HG02759 (cell line): ENCODE results near the gene FBXW4.

Source experiments
- ATAC-seq: cut with Tn5 transposase; IDR thresholded peaks from one replicate; pipeline ENCODE4 v1.9.1; 2021; ENCODE audit warnings: mild to moderate bottlenecking, moderate library complexity; ENCODE audit not compliant: unreplicated experiment

Gene FBXW4, protein sequence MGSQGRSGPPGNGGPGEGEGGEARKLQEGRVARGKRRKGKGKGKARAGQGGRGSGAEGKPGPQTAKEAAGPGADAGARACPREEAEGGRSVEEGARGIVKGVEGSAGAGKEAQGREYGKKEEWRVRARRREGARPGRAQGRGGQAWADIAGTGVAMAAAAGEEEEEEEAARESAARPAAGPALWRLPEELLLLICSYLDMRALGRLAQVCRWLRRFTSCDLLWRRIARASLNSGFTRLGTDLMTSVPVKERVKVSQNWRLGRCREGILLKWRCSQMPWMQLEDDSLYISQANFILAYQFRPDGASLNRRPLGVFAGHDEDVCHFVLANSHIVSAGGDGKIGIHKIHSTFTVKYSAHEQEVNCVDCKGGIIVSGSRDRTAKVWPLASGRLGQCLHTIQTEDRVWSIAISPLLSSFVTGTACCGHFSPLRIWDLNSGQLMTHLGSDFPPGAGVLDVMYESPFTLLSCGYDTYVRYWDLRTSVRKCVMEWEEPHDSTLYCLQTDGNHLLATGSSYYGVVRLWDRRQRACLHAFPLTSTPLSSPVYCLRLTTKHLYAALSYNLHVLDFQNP

DNA sequence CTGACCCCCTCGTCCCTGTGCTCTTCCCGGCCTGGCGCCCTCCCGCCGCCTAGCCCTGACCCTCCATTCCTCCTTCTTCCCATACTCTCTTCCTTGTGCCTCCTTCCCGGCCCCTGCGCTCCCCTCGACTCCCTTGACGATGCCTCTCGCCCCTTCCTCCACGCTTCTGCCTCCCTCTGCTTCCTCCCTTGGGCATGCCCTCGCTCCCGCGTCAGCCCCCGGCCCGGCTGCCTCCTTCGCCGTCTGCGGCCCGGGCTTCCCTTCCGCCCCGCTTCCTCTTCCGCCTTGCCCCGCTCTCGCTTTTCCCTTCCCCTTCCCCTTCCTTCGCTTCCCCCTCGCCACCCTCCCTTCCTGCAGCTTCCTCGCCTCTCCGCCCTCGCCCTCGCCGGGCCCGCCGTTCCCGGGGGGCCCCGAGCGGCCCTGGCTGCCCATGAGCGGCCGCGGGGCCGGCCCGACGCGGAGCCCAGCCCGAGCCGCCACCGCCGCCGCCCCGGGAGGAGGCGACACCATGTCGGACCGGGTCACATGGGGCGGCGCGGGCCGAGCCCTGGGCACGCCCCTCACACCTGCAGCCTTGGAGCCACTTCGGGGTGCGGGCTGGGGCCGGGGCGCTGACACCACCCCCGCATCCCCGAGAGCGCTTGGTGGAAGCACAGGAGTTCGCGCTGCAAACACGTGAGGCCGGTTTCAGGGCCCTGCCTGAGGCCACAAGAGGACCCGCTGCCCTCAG lies at the start of gene FBXW4:
FBXW4 (minus strand) TSS at position 497 of the 730 bp plus-strand sequence; CDS start at position 432, 65 bp downstream.
- peak; percentile 74 for ATAC-seq

DNA sequence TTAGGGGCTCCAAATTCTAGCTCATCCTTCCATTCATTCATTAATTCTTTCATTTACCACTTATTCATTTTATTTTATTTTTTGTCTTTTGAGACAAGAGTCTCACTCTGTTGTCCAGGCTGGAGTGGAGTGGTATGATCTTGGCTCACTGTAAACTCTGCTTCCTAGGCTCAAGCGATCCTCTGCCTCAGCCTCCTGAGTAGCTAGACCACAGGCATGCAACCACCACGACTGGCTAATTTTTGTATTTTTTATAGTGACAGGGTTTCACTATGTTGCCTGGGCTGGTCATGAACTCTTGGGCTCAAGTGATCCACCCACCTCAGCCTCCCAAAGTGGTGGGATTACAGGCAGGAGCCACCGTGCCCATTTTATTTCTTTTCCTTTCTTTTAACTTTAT lies 49.3 kb upstream of the FBXW4 start:
- ATAC-seq: no peak

DNA sequence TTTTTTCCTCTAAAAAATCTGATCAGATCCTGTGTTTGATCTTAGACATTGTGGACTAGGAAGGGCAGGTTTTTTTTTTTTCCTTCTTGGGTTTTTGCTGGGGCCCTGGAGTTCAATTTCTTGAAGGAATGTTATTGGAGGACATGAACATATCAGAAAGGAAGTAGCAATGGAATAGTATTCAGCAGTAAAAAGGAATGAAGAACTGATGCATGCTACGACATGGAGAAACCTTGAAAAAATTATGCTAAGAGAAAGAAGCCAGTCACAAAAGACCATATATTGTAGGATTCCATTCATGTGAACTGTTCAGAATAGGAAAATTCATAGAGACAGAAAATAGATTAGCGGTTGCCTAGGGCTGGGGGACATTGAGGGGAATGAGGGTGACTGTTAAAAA lies 47.0 kb upstream of the FBXW4 start:
- no peak for ATAC-seq

DNA sequence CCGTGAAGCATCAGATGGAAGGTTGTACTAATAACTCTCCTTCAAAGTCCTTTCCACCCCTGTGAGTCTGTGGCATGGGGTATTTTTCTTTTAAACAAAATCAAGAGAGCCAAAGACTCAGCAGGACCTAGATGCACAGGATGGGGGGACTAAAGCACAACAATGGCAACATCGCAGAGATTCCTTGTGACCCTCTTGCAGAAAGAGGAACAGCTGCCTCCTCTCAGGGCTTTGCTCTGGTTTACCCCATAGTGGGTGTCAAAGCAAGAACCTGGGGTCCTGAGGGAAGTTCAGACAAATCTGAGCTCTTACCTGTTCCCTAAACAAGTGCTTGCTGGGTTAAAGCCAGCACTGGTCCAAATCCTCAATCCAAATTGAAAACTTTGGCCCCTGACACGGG lies 41.7 kb upstream of the FBXW4 start:
- no peak for ATAC-seq

DNA sequence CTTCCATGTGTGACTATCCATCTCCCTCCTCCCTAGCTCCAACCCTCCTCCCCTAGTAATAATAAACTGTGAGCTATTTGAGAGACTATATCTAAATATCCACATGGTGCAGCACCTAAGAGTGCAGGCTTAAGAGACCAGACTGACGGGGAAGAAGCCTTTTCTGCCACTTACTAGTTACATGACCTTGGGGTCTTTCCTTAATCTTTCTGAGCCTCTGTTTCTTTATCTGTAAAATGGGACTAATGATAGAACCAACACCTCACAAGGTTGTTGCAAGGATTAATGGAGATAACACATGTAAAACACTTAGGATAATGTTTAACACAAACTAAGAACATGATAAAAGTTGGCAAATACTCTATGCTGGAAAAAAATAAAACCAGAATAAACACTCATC lies 37.1 kb upstream of the FBXW4 start:
- no peak for ATAC-seq

DNA sequence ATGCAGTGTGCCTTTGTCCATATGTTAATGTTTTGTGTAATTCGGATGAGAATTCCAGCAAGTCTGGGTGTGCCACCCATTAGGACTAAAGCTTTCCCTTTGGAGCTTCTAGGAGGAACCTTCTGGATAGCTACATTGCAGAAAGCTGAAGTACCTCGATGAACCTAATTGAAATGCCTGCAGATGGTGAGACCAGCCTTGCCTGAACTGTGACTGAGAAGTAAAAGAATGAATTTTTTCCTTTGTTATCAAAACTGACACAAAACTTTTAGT lies 31.1 kb upstream of the FBXW4 start:
- ATAC-seq: no peak

DNA sequence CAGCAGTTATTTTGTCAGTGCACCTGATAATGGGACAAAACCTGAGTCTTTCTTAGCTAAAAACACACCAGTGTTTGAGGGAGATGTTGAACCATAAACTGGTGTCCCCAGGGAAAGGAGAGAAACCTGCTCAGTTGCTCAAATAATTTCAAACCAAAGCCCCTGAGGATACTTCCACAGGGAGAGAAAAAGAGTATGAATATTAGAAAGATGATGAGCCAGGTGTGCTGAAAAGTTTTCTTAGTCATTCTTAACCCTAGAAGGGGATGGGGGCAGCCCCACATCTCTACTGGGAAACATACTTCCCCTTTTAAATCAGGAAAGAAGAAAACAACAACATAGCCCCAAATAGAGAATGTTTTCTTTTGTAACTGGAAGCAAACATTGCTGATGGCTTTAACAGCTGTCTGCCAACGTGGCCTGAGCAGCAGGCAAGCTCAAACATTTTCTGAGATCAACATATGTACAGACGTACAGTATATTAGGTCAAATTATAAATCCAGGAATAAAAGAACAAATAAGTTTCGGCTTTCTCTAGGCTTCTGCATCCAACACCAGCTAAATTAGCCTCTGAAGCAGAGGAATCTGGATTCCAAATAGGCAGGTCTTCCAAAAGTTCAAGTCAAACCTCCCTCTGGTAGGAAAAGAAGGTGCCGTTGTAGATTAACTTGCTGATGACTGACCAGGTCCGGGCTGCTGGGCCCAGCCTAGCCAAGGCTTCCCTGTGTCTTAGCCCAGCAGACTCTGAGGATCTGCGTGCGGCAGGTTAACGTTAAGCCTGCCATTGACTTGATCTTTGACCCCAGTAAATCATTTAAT lies 30.5 kb upstream of the FBXW4 start:
- ATAC-seq: no peak

DNA sequence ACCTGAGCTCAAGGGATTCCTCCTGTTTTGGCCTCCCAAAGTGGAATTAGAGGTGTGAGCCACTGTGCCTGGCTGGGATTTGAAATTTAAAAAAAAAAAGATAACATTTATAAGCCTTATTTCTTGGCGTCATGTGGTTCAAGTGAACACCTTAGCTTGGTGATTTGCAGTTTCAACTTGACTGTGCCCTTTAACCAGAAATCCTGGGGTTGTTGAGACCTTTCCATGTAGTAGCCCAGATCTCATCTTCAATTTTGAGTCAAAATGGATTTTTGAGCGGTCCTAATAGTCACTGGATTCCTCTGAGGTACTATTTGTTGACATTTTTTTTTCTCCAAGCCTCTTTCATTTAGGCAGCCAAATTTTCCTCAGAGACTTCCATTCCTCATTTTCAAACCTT lies 29.5 kb upstream of the FBXW4 start:
- ATAC-seq: no peak

DNA sequence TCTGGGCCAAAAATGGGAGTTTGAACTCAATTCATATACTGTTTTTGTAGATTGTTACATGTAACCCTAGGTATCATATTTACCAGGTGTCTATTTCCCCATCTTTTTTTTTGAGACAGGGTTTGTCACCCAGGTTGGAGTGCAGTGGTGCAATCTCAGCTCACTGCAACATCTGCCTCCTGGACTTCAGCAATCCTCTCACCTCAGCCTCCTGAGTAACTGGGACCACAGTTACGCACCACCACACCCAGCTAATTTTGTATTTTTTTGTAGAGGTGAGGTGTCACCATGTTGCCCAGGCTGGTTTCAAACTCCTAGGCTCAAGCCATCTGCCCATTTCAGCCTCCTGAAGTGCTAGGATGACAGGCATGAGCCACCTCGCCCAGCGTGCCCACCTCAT lies 28.2 kb upstream of the FBXW4 start:
- ATAC-seq: no peak

DNA sequence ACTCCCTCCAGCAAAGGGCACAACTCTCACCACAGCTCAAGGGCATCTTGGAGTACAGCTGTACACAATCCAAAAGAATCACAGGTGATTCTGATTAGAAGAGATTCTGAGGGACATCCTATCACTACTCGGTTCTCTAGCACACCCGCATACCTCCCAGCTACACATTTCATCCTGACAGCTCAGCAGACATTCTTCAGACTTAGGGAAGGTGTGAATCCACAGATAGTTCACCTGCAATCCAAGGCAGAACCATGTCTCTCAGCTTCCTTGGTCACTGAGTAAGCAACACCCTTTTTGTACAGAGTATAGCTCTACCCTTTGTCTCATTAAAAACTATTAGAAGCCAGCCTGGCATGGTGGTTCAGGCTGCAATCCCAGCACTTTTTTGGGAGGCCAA lies 26.8 kb upstream of the FBXW4 start:
- ATAC-seq: no peak

DNA sequence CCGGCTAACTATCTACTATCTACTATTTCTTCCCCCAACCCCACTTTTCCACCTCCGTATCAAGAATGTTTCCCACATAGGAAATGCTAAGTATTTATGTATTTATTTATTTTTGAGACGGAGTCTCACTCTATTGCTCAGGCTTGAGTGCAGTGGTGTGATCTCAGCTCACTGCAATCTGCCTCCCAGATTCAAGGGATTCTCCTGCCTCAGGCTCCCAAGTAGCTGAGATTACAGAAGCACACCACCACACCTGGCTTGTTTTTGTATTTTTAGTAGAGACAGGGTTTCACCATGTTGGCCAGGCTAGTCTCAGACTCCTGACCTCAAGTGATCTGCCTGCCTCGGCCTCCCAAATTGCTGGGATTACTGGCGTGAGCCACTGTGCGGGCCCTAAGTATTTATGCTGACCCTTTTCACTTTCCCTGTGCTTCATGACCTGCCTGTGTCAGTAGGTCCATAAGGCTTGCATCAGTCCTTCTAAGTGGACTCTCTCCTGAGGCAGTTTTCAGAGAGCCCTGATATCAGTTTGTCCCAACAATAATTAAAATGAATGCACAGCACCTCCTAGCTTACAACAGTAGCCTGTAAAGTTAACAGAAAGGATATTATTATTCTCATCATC lies 25.7 kb upstream of the FBXW4 start:
- ATAC-seq: no peak

DNA sequence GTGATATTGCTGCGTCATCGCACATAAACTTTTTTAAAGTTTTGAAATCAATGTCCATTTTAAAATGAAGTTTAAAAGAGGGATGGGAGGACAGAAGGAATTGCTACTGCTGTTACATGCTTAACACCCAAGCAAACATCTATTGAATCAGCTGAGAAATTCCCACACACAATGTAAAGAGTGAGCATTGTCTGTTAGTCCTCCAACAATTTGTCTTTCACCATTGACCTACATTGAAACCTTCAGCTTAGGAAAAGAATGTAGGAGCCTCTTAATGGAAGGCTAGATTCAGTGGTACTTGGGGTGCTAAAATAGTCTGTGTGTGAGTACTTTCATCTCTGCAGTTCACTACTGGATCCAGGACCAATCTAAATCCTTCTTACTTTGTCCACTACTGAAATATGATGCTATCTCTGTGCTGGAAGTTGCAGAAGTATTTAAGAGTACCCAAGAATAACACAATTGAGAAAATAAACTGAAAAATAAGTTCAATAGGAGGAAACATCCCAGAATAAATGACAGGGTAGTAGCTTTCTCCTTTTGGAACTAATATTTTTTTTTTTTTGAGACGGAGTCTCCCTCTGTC lies 23.8 kb upstream of the FBXW4 start:
- ATAC-seq: no peak

DNA sequence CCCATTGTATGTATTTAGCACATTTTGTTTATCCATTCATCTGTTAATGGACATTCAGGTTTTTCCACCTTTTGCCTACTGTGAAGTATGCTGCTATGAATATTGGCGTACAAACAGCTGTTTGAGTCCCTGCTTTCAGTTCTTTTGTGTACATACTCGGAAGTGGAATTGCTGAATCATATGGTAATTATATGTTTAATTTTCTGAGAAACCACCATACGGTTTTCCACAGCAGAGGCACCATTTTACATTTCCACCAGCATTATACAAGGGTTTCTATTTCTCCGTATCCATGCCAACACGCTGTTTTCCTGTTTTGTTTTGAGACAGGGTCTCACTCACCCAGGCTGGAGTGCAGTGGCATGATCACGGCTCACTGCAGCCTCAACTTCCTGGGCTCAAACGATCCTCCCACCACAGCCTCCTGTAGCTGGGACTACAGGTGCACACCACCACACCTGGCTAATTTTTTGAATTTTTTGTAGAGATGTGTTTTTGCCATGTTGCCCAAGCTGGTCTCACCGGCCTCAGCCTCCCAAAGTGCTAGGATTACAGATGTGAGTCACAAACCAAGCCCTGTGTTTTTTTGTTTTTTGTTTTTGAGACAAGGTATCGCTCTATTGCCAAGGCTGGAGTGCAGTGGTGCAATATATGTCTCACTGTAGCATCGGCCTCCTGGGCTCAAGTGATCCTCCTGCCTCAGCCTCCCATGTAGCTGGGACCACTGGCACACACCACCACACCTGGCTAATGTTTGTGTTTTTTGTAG lies 22.1 kb upstream of the FBXW4 start:
- no peak for ATAC-seq

DNA sequence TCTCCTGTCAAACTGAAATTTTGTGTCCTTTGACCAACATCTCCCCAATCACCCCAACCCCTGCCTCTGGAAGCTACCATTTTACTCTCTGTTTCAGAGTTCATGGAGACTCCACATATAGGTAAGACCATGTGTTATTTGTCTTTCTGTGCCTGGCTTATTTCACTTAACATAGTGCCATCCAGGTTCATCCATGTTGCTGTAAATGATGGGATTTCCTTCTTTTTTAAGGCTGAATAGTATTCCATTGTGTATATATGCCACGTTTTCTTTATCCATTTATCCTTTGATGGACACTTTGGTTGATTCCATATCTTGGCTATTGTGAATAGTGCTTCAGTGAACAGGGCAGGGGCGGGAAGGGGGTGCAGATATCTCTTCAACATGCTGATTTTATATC lies 18.0 kb upstream of the FBXW4 start:
- ATAC-seq: no peak

DNA sequence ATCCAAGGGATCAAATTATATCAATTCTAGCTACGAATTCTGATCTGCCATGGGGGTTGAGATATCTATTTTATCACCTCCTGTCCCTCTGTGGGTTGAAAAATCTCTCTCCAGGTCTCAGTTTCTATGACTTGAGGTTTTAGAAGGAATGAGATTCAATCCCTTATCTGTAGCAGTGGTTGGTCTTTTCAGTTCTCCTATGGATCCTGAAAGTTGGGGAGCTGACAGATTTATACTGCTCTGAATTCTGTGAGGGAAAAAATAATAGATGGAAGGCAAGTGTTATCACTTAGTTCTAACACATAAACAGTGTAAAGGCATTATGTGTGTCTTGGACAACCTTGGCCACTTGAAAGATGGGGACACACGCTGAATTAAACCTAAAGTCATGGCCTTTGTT lies 15.8 kb upstream of the FBXW4 start:
- no peak for ATAC-seq

DNA sequence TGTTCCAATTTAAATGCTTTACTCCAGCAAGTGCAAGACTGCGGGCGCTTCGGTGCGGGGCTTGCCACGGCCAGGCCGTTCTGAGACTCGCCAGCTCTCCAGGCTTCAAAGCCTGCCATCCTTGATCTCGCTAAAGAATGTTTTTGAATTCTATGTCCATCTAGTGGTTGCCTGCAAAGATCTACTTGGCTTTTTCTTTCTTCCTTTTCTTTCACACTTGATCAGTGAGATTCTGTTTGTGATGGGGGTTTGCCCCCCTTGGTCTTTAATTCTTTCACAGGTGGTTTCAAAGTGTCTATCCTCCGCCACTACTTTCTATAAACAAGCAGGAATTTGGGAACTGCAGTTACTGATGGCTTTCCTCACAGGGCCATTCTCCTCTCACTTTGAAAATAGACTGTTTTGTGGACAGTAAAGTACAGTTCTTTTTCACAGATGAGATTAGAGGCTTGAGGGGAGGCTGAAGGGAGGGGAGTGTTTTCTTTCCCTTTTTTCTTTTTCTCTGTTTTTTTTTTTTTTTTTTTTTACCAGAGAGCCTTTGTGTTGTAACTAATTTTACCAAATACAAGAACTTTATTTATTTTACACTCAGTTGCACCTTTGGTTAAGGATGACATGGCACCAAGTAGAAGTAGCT lies 15.2 kb upstream of the FBXW4 start:
- ATAC-seq: no peak

DNA sequence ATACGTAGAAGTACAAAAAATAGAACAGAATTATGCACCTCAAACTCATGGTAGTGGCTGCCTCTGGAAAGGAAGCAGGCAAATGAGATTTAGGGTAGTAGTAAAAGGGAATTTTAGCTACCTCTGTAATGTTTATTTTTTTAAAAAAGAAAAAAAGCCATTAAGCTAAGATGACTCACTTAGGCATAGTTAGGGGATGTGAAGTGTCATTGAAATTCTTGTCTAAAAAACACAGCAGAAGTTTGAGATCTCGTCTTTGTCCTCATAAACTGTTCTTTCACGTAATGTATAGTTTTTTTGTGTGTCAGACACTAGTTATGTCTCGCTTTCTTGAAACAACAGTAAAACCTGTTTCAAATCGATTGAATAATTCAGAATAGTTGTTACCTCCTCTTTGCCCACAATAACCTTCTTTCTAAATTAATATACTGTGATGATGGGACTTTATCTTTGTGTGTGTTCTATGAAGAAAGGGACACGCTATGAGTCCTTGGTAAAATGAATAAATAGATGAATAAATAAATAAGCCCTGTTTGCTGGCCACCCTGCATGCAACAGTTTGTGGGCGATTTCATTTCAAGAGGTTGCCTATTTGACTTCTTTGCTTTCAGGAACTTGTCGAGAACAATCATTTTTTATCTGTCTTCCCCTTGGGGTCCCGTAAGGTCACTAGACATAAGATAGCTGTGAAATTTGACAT lies 14.5 kb upstream of the FBXW4 start:
- ATAC-seq: no peak

DNA sequence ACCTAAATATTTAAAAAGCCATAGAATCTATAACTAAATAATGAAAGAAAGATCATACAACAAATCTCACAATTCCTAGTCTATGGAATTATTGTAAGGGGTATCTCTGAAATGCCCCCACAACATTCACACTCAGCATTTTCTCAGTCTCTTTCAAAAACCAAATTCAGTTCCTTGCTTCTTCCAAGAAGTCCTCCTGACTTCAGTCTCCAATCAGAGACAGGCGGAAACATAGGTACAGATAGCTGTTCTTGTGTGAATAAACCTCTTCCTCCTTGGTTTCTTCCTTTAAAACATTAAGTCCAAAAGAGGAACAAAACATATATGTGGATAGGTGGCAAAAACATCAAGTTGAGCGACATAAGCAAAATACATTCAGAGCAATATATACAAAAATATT lies 13.9 kb upstream of the FBXW4 start:
- no peak for ATAC-seq

DNA sequence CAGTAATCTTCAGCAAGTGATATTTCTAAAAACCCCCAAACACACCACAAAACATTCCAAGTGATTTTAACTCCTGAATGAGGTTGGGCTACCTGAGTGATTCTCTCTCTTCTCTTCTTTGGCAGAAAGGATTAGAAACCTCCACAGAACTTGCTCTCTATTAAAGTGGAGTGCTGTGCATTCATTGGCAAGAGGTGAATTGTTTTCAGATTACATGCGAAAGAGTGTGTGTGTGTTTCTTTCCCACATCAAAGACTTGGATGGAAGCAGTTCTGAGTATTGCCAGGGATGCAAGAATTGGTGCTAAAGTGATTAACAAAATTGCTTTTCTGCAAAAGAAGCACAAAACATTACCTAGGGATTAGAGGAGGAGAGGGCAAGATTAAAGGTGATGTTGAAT lies 13.1 kb upstream of the FBXW4 start:
- no peak for ATAC-seq
